Lung (tissue), 12 donors: ENCODE data around the gene SLC2A9. TPM values are rescaled to one million over a fixed set of nuclear protein-coding genes. Genes with fewer than 3 reads are reported as not detected.

Experiments used
- ATAC-seq: fragments of 200-7000 bp; cut with Tn5 transposase; one replicate; pipeline ENCODE4 v1.9.1; 2020; ENCODE audit warnings: moderate number of reproducible peaks; ENCODE audit not compliant: insufficient read depth, low FRiP score
- DNase-seq, 3 donors: peaks; one replicate each; pipeline ENCODE4 v3.0.0-alpha.2; 2013 to 2017
- H3K27ac ChIP-seq, 2 donors: one replicate each; pipeline ENCODE4 v1.5.1; 2013; ENCODE audit warnings: mild to moderate bottlenecking in 2 of 2, moderate library complexity in 2 of 2, control low read depth in 1 of 2, inconsistent platforms in 1 of 2, low read depth in 1 of 2, low read length in 1 of 2
- H3K27me3 ChIP-seq, 3 donors: one replicate each; pipeline ENCODE4 v1.5.1; 2013; ENCODE audit warnings: low read length in 2 of 3; ENCODE audit not compliant: control insufficient read depth in 3 of 3, insufficient read depth in 3 of 3
- H3K36me3 ChIP-seq, 4 donors: one replicate each; pipeline ENCODE4 v1.5.1; 2013; ENCODE audit warnings: low read length in 4 of 4, mild to moderate bottlenecking in 1 of 4, moderate library complexity in 1 of 4; ENCODE audit not compliant: control insufficient read depth in 4 of 4, insufficient read depth in 4 of 4
- H3K4me1 ChIP-seq, 5 donors: one replicate each; pipeline ENCODE4 v1.5.1; 2013; ENCODE audit warnings: low read length in 5 of 5, mild to moderate bottlenecking in 2 of 5, moderate library complexity in 1 of 5; ENCODE audit not compliant: control insufficient read depth in 5 of 5, insufficient read depth in 5 of 5
- H3K4me3 ChIP-seq: one replicate; pipeline ENCODE4 v1.5.1; 2013; ENCODE audit warnings: mild to moderate bottlenecking, control low read depth, moderate library complexity
- H3K9ac ChIP-seq, 2 donors: one replicate each; pipeline ENCODE4 v1.5.1; 2013; ENCODE audit warnings: low read length in 2 of 2, control low read depth in 1 of 2; ENCODE audit not compliant: insufficient read depth in 1 of 2
- H3K9me3 ChIP-seq, 4 donors: one replicate each; pipeline ENCODE4 v1.5.1; 2013; ENCODE audit warnings: low read length in 3 of 4, mild to moderate bottlenecking in 1 of 4, moderate library complexity in 1 of 4; ENCODE audit not compliant: control insufficient read depth in 4 of 4, insufficient read depth in 3 of 4
- CTCF ChIP-seq: IDR thresholded peaks from 2 replicates; pipeline ENCODE4 v1.5.1; 2012; ENCODE audit warnings: mild to moderate bottlenecking; ENCODE audit errors: control extremely low read depth, extremely low read depth
- WGBS, 2 donors: extraction: QIAGEN DNeasy Blood & Tissue Kit; methylation state at CpG; one replicate each; pipeline ENCODE4 v1.1.7; 2013; 5-methylcytosine and 5-hydroxymethylcytosine counted together
- polyA plus RNA-seq, 2 donors: library from polyadenylated mRNA; stranded (reverse); fragments of 200-250 nt; gene quantifications; one replicate each; pipeline ENCODE4 v1.2.1, GENCODE V29; 2013
- total RNA-seq, 2 donors: library from RNA; depleted of rRNA in 1 of 2; stranded (reverse); fragments of >200 nt in 1 of 2; gene quantifications; one replicate each; pipeline ENCODE4 v1.2.1, GENCODE V29; 2014 to 2021
- donor health status: control.
- donor health status: control.
- donor health status: Bipolar disorder and iron deficiency.
- donor health status: healthy.
- donor health status: DM: yes; HTN: yes; CAD: no.

Gene SLC2A9
- total and polyA plus RNA-seq, 4 donors, result 2.9 to 18.6 (median 7.6) TPM

DNA sequence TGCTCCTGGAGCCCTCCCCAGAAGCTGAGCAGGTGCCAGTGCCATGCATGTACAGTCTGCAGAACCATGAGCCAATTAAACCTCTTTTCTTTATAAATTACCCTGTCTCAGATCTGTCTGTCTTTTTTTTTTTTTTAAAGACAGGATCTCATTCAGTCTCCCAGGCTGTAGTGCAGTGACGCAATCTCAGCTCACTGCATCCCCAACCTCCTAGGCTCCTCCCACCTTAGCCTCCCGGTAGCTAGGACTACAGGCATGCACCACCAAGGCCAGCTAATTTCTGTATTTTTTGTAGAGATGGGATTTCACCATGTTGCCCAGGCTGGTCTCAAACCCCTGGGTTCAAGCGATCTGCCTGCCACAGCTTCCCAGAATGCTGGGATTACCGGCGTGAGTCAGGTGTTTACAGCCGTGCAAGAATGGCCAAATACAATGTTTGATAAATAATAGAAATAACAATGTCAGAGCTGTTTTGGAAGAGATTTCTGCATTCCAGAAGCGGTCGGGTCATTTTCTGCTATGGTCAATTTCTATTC lies 68.8 kb downstream of the SLC2A9 start:
- 73 to 78% methylated on average over 8 of the region's 8 CpGs for WGBS, 2 donors
- Histone ChIP-seq H3K4me3 (no peak overlapping the region), H3K27ac (no peak overlapping the region), H3K4me1 (peaks cover 0 to 2% (median 0%) of the 10 kb centered on the region in 5 donors), H3K9me3 (no peaks in the 10 kb centered on the region), H3K27me3 (no peaks in the 10 kb centered on the region), H3K36me3 (no peaks in the 10 kb centered on the region), H3K9ac (no peak overlapping the region)
- no peak for ATAC-seq
- no peak for DNase-seq
- TF ChIP-seq CTCF, result no peak

DNA sequence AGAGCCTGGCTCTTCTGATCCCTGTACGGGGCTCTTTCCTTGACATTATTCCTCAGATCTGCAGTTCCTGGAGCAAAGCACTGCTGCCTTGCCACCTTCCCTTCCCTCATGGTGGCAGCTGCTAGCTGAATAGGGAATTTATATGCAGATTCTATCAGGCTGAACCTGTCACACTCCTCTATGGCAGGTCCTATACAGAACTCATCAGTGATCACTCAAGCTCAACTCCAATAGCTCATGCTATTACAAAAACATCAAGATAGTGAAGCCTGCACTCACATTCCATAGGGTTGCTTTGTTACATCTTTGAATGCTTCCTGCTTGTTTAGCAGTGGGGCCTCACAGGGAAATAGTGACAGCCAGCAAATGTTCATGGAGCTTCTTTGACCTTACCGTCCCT lies 71.7 kb downstream of the SLC2A9 start:
- WGBS, 2 donors, result 62 to 91% methylated on average over 2 of the region's 2 CpGs

DNA sequence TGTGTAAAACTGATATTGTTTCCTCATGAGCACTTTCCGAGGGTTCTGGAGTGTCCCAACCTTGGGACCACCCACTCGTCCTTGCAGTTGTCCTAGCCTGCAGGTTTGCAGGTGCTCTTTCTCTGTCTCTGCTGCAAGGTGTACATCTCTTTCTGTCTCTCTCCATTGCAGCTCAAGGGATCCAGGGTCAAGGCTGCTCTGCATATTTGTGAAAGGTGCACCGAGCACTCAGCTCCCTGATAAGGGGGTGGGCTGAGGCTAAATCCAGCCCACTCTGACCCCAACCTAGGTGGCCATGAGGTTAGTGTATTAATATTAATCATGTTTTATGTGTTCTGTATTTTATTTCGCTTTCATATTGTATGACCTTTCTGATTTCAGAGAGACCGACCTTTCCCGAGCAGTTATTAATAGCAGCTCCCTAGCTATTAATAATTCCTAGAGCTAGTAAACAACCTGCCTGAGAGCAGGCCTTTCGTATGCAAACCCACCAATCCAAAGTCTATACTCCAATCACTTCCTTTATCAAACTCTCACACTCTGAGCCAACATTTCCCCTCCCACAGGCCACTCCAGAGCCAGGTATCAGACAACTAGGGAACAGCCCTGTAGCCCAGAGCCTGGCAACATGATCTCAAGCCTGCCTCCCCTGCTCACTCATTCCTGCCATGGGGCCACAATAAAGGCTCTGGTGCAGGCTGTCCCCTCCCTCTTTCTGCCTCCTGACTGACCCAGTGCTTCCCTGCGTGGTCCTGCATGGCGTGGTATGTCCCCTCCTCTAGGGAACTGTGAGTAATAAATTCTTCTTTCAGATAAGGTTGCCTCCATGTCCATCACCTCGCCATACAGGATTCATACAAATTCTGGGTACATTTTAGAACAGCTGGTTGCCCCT lies 73.9 kb downstream of the SLC2A9 start:
- Histone ChIP-seq H3K36me3 (no peaks in the 10 kb centered on the region), H3K9ac (no peak overlapping the region), H3K4me3 (no peak overlapping the region), H3K27me3 (no peaks in the 10 kb centered on the region), H3K27ac (no peak overlapping the region), H3K4me1 (peaks cover 0 to 3% (median 0%) of the 10 kb centered on the region in 5 donors), H3K9me3 (no peaks in the 10 kb centered on the region)
- no peak for TF ChIP-seq CTCF
- no peak for ATAC-seq
- no peak for DNase-seq
- WGBS, 2 donors, result 80 to 89% methylated on average over 10 of the region's 10 CpGs

More for the DNA sequence above, 71.7 kb downstream of the SLC2A9 start:
- no peak for ATAC-seq
- Histone ChIP-seq H3K27me3 (no peaks in the 10 kb centered on the region), H3K9me3 (no peaks in the 10 kb centered on the region), H3K9ac (no peak overlapping the region), H3K36me3 (no peaks in the 10 kb centered on the region), H3K4me3 (no peak overlapping the region), H3K27ac (no peak overlapping the region), H3K4me1 (peaks cover 0 to 2% (median 0%) of the 10 kb centered on the region in 5 donors)
- TF ChIP-seq CTCF, result no peak
- DNase-seq, result no peak
